IMR-90 (cell line): ENCODE data around the gene PSAP.

ENCODE experiments used
- BHLHE40 ChIP-seq: fragments of 150-350 bp; IDR thresholded peaks from 2 replicates; pipeline ENCODE4 v1.6.1; 2016; ENCODE audit warnings: mild to moderate bottlenecking, low read depth, low read length
- CEBPB ChIP-seq: IDR thresholded peaks from 2 replicates; pipeline ENCODE4 v1.6.1; 2012; ENCODE audit warnings: low read depth, low read length, improper control_type of control experiment
- MAFK ChIP-seq: IDR thresholded peaks from 2 replicates; pipeline ENCODE4 v1.6.1; 2012; ENCODE audit warnings: low read depth, low read length, improper control_type of control experiment
- MAZ ChIP-seq: IDR thresholded peaks from 2 replicates; pipeline ENCODE4 v1.6.1; 2012; ENCODE audit warnings: low read depth, mild to moderate bottlenecking, low read length, improper control_type of control experiment, moderate library complexity, borderline replicate concordance
- MXI1 ChIP-seq: IDR thresholded peaks from 2 replicates; pipeline ENCODE4 v1.6.1; 2012; ENCODE audit warnings: low read depth, mild to moderate bottlenecking, low read length, moderate library complexity, borderline replicate concordance
- NFE2L2 ChIP-seq: fragments of 150-350 bp; IDR thresholded peaks from 2 replicates; pipeline ENCODE4 v1.6.1; 2016; ENCODE audit warnings: low read depth, mild to moderate bottlenecking, low read length
- POLR2A ChIP-seq: IDR thresholded peaks from 2 replicates; pipeline ENCODE4 v1.6.1; 2012; ENCODE audit warnings: mild to moderate bottlenecking, low read depth, low read length
- RAD21 ChIP-seq: IDR thresholded peaks from 2 replicates; pipeline ENCODE4 v1.6.1; 2012; ENCODE audit warnings: low read length, improper control_type of control experiment
- SMC3 ChIP-seq: fragments of 150-350 bp; IDR thresholded peaks from 2 replicates; pipeline ENCODE4 v1.6.1; 2016; ENCODE audit warnings: low read depth, mild to moderate bottlenecking, antibody characterized with exemption, low read length, moderate library complexity
- TF ChIP-seq, protein P1 (sequence below): conservative IDR thresholded peaks from 2 replicates; pipeline ENCODE4 v1.5.1; 2012; ENCODE audit warnings: mild to moderate bottlenecking, low read depth, low read length, improper control_type of control experiment
- TF ChIP-seq, protein P2 (sequence below): fragments of 150-350 bp; IDR thresholded peaks from 2 replicates; pipeline ENCODE4 v1.6.1; 2016; ENCODE audit warnings: low read depth, mild to moderate bottlenecking, low read length, moderate library complexity, borderline replicate concordance
- TF ChIP-seq, protein P3 (sequence below): fragments of 150-350 bp; IDR thresholded peaks from 2 replicates; pipeline ENCODE4 v1.6.1; 2017; ENCODE audit warnings: mild to moderate bottlenecking, antibody characterized with exemption, low read length, low read depth

DNA sequence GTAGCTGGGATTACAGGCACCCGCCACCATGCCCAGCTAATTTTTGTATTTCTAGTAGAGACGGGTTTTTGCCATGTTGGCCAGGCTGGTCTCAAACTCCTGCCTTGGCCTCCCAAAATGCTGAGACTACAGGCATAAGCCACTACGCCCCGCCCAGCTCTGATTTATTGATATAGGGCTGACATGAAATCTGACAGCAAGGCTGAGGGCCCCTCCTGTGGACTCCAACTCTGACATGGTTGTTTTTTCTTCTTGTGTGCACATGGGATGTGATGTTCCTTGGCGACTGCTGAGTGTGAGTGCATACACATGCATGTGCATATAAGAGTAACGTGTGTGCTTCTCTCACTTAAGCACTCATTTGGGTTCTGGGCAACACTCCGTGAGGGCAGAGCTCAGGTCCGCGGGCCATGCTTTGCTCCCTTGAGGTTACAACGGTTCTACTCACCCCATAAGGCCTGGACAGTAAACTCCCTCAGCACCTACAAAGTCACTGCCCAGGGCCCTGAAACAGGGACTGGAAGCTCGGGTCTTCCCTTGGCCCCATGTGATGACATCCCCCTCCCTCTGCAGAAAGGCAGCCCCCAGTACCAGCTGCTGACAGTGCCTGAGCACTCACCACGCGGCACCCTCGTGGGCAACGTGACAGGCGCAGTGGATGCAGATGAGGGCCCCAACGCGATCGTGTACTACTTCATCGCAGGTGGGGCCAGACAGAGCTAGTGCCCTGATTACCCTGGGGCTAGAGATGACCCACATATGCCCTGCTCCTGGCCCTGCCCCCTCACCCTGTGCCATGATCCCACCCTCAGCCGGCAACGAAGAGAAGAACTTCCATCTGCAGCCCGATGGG, 44.1 kb downstream of the PSAP start:
- TF ChIP-seq POLR2A (no peak), MXI1 (no peak), BHLHE40 (no peak), CEBPB (no peak), MAZ (no peak), MAFK (no peak), NFE2L2 (no peak), SMC3 (no peak), RAD21 (no peak)
- TF ChIP-seq, protein P1, sequence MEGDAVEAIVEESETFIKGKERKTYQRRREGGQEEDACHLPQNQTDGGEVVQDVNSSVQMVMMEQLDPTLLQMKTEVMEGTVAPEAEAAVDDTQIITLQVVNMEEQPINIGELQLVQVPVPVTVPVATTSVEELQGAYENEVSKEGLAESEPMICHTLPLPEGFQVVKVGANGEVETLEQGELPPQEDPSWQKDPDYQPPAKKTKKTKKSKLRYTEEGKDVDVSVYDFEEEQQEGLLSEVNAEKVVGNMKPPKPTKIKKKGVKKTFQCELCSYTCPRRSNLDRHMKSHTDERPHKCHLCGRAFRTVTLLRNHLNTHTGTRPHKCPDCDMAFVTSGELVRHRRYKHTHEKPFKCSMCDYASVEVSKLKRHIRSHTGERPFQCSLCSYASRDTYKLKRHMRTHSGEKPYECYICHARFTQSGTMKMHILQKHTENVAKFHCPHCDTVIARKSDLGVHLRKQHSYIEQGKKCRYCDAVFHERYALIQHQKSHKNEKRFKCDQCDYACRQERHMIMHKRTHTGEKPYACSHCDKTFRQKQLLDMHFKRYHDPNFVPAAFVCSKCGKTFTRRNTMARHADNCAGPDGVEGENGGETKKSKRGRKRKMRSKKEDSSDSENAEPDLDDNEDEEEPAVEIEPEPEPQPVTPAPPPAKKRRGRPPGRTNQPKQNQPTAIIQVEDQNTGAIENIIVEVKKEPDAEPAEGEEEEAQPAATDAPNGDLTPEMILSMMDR: no peak
- TF ChIP-seq, protein P2, sequence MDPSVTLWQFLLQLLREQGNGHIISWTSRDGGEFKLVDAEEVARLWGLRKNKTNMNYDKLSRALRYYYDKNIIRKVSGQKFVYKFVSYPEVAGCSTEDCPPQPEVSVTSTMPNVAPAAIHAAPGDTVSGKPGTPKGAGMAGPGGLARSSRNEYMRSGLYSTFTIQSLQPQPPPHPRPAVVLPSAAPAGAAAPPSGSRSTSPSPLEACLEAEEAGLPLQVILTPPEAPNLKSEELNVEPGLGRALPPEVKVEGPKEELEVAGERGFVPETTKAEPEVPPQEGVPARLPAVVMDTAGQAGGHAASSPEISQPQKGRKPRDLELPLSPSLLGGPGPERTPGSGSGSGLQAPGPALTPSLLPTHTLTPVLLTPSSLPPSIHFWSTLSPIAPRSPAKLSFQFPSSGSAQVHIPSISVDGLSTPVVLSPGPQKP: no peak
- TF ChIP-seq, protein P3, sequence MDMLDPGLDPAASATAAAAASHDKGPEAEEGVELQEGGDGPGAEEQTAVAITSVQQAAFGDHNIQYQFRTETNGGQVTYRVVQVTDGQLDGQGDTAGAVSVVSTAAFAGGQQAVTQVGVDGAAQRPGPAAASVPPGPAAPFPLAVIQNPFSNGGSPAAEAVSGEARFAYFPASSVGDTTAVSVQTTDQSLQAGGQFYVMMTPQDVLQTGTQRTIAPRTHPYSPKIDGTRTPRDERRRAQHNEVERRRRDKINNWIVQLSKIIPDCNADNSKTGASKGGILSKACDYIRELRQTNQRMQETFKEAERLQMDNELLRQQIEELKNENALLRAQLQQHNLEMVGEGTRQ: no peak
